Hepatocyte (in vitro differentiated cells): ENCODE results near the gene WASF3. TPM values are rescaled to one million over a fixed set of nuclear protein-coding genes. Genes with fewer than 3 reads are reported as not detected.

ENCODE experiments used
- DNase-seq: peaks from one replicate; pipeline ENCODE4 v3.0.0-alpha.2; 2016; ENCODE audit warnings: low spot score
- H2AFZ ChIP-seq: fragments of 200-600 bp; sonication (generic); 2 replicates; pipeline ENCODE4 v1.6.0; 2016; ENCODE audit warnings: antibody characterized with exemption, mild to moderate bottlenecking
- H3K27ac ChIP-seq: fragments of 200-600 bp; sonication (generic); 2 replicates; pipeline ENCODE4 v1.5.1; 2016; ENCODE audit warnings: mild to moderate bottlenecking
- H3K27me3 ChIP-seq: fragments of 200-600 bp; sonication (generic); 2 replicates; pipeline ENCODE4 v1.6.1; 2016
- H3K36me3 ChIP-seq: fragments of 200-600 bp; sonication (generic); replicated peaks from 2 replicates; pipeline ENCODE4 v1.5.1; 2016; ENCODE audit warnings: low read depth; ENCODE audit not compliant: insufficient read depth
- H3K4me1 ChIP-seq: fragments of 200-600 bp; sonication (generic); 2 replicates; pipeline ENCODE4 v1.5.1; 2016; ENCODE audit warnings: mild to moderate bottlenecking, moderate library complexity; ENCODE audit not compliant: insufficient read depth
- H3K4me2 ChIP-seq: fragments of 200-600 bp; sonication (generic); 2 replicates; pipeline ENCODE4 v1.6.0; 2016
- H3K4me3 ChIP-seq: fragments of 200-600 bp; sonication (generic); 2 replicates; pipeline ENCODE4 v1.5.1; 2016; ENCODE audit warnings: mild to moderate bottlenecking
- H3K79me2 ChIP-seq: fragments of 200-600 bp; sonication (generic); 2 replicates; pipeline ENCODE4 v1.6.0; 2017; ENCODE audit warnings: mild to moderate bottlenecking
- H3K9me2 ChIP-seq: fragments of 200-600 bp; sonication (generic); replicated peaks from 2 replicates; pipeline ENCODE4 v1.6.0; 2017; ENCODE audit warnings: mild to moderate bottlenecking; ENCODE audit not compliant: insufficient read depth
- H3K9me3 ChIP-seq: fragments of 200-600 bp; sonication (generic); 2 replicates; pipeline ENCODE4 v1.5.1; 2016; ENCODE audit warnings: low read depth, mild to moderate bottlenecking
- H4K20me1 ChIP-seq: fragments of 200-600 bp; sonication (generic); 2 replicates; pipeline ENCODE4 v1.6.0; 2016; ENCODE audit warnings: mild to moderate bottlenecking; ENCODE audit not compliant: insufficient read depth, poor library complexity, severe bottlenecking
- CTCF ChIP-seq: fragments of 200-600 bp; sonication (generic); IDR thresholded peaks from 2 replicates; pipeline ENCODE4 v1.5.1; 2016; ENCODE audit warnings: antibody characterized with exemption, mild to moderate bottlenecking; ENCODE audit not compliant: poor library complexity
- EZH2 ChIP-seq: fragments of 200-600 bp; sonication (generic); IDR thresholded peaks from 2 replicates; pipeline ENCODE4 v1.6.1; 2016; ENCODE audit warnings: antibody characterized with exemption, mild to moderate bottlenecking, borderline replicate concordance
- EZH2phosphoT487 ChIP-seq: fragments of 200-600 bp; sonication (generic); IDR thresholded peaks from one replicate; pipeline ENCODE4 v1.6.1; 2018; ENCODE audit warnings: antibody characterized with exemption, mild to moderate bottlenecking, low read depth, moderate library complexity; ENCODE audit not compliant: unreplicated experiment, severe bottlenecking
- WGBS: methylation state at CpG from one replicate; pipeline ENCODE4 v1.1.6; 2016; ENCODE audit warnings: low lambda C conversion rate; ENCODE audit errors: missing lambda C conversion rate; 5-methylcytosine and 5-hydroxymethylcytosine counted together
- polyA plus RNA-seq: library from polyadenylated mRNA; unstranded; fragments of >200 nt; fragmentation: Nextera tagmentation; extraction: Ambion mirVana; gene quantifications from 2 replicates; pipeline ENCODE4 v1.2.1, GENCODE V29; 2016
- total RNA-seq: library from RNA; depleted of rRNA; stranded (reverse); fragments of >200 nt; gene quantifications from 2 replicates; pipeline ENCODE4 v1.2.3, GENCODE V29; 2014

Gene WASF3
- total and polyA plus RNA-seq, 2 experiments from 2014 or later: 10.4 to 17.8 TPM

GRCh38 chr13:26614721-26615120 is 57.2 kb downstream of the WASF3 start:
- H3K4me2 ChIP-seq: no peak overlapping the region
- no peaks in the 10 kb centered on the region for H3K27me3 ChIP-seq
- no peaks in the 10 kb centered on the region for H4K20me1 ChIP-seq
- H3K27ac ChIP-seq: no peak overlapping the region
- no peak overlapping the region for H2AFZ ChIP-seq
- DNase-seq: no peak
- WGBS: 90% methylated on average over 5 of the region's 5 CpGs
- no peaks in the 10 kb centered on the region for H3K4me1 ChIP-seq
- no peaks in the 10 kb centered on the region for H3K9me3 ChIP-seq
- H3K79me2 ChIP-seq: peaks cover 49% of the 10 kb centered on the region
- TF ChIP-seq EZH2: no peak
- no peak for TF ChIP-seq CTCF
- TF ChIP-seq EZH2phosphoT487: no peak
- no peak overlapping the region for H3K4me3 ChIP-seq
- H3K9me2 ChIP-seq: no peaks in the 10 kb centered on the region
- no peaks in the 10 kb centered on the region for H3K36me3 ChIP-seq

- H3K27ac ChIP-seq: no peak overlapping the region
- no peaks in the 10 kb centered on the region for H3K36me3 ChIP-seq
- peaks cover 7% of the 10 kb centered on the region for H3K4me1 ChIP-seq
- no peak for TF ChIP-seq EZH2phosphoT487
- no peak for TF ChIP-seq CTCF
- no peak for TF ChIP-seq EZH2
- no peaks in the 10 kb centered on the region for H4K20me1 ChIP-seq
- H2AFZ ChIP-seq: no peak overlapping the region
- no peaks in the 10 kb centered on the region for H3K9me2 ChIP-seq
- H3K4me3 ChIP-seq: no peak overlapping the region
- 82% methylated on average over 2 of the region's 2 CpGs for WGBS
- H3K9me3 ChIP-seq: no peaks in the 10 kb centered on the region
- H3K4me2 ChIP-seq: no peak overlapping the region
- peaks cover 39% of the 10 kb centered on the region for H3K79me2 ChIP-seq
- no peaks in the 10 kb centered on the region for H3K27me3 ChIP-seq
- DNase-seq: no peak
Observed at GRCh38 chr13:26616126-26616525, 58.6 kb downstream of the WASF3 start.

- Histone ChIP-seq H4K20me1 (no peaks in the 10 kb centered on the region), H3K9me2 (no peaks in the 10 kb centered on the region), H3K36me3 (no peaks in the 10 kb centered on the region), H2AFZ (no peak overlapping the region), H3K4me2 (no peak overlapping the region), H3K79me2 (peaks cover 24% of the 10 kb centered on the region), H3K27ac (no peak overlapping the region), H3K9me3 (no peaks in the 10 kb centered on the region), H3K4me1 (peaks cover 14% of the 10 kb centered on the region), H3K27me3 (no peaks in the 10 kb centered on the region), H3K4me3 (no peak overlapping the region)
- TF ChIP-seq EZH2 (no peak), CTCF (no peak), EZH2phosphoT487 (no peak)
- DNase-seq: no peak
- WGBS: 90% methylated on average over 2 of the region's 2 CpGs
Observed at GRCh38 chr13:26618726-26619125, 61.2 kb downstream of the WASF3 start.

GRCh38 chr13:26619358-26619757 is 61.9 kb downstream of the WASF3 start:
- H2AFZ ChIP-seq: no peak overlapping the region
- no peaks in the 10 kb centered on the region for H3K9me2 ChIP-seq
- no peak for DNase-seq
- peaks cover 22% of the 10 kb centered on the region for H3K79me2 ChIP-seq
- H3K27me3 ChIP-seq: no peaks in the 10 kb centered on the region
- H3K4me1 ChIP-seq: peaks cover 14% of the 10 kb centered on the region
- H3K4me3 ChIP-seq: no peak overlapping the region
- H3K36me3 ChIP-seq: no peaks in the 10 kb centered on the region
- 93% methylated on average over 2 of the region's 2 CpGs for WGBS
- H3K4me2 ChIP-seq: no peak overlapping the region
- TF ChIP-seq CTCF: no peak
- no peak for TF ChIP-seq EZH2phosphoT487
- no peak for TF ChIP-seq EZH2
- H4K20me1 ChIP-seq: no peaks in the 10 kb centered on the region
- H3K9me3 ChIP-seq: no peaks in the 10 kb centered on the region
- H3K27ac ChIP-seq: no peak overlapping the region
